ENCODE results near the gene TNFRSF13B. TPM values are rescaled to one million over a fixed set of nuclear protein-coding genes. Genes with fewer than 3 reads are reported as not detected.

The TNFRSF13B gene
- total RNA-seq, 4 donors from 2014 or later = 9.2 TPM; not detected in 3

- intact Hi-C loops (cut with DNase I; ENCODE audit: low total_unique reads) (no loop called here), in situ Hi-C loops (cut with MboI; ENCODE audit: low pct_ligation_motif_present in 1 of 4, low pct_unique_long_range_greater_than_20kb in 1 of 4, low sequenced_read_pairs in 3 of 4) (no loop called here)
- H3K27me3 ChIP-seq = no peaks in the 10 kb centered on the region
- DNase-seq = peak; percentile 3
- TF ChIP-seq POLR2A (IDR thresholded peaks at IDR 0.05) = no peak
- TF ChIP-seq EP300 (IDR thresholded peaks at IDR 0.05; ENCODE audit: low read depth) = no peak
- no peak for TF ChIP-seq CTCF (IDR thresholded peaks at IDR 0.05)
- TF ChIP-seq POLR2AphosphoS5 (IDR thresholded peaks at IDR 0.05) = no peak
- H3K9me3 ChIP-seq = no peaks in the 10 kb centered on the region
- H3K4me3 ChIP-seq = no peak overlapping the region
- WGBS, 2 donors (ENCODE audit: low coverage in 1 of 2) = 93% methylated on average over 18 of the region's 18 CpGs; no CpG with 5 or more reads in 1 of the 2 donors
- no peaks in the 10 kb centered on the region for H3K4me1 ChIP-seq
- no peaks in the 10 kb centered on the region for H3K36me3 ChIP-seq
- no peak overlapping the region for H3K27ac ChIP-seq
These were observed 45.1 kb downstream of the TNFRSF13B start for GRCh38 chr17:16926571-16927451.

- Histone ChIP-seq H3K36me3 (no peaks in the 10 kb centered on the region), H3K27ac (no peak overlapping the region), H3K27me3 (no peaks in the 10 kb centered on the region), H3K4me3 (no peak overlapping the region), H3K4me1 (no peaks in the 10 kb centered on the region), H3K9me3 (no peaks in the 10 kb centered on the region)
- 85% methylated on average over 5 of the region's 7 CpGs; no CpG with 5 or more reads in 1 of the 2 donors for WGBS, 2 donors (ENCODE audit: low coverage in 1 of 2)
- in situ Hi-C loops (cut with MboI; ENCODE audit: low pct_ligation_motif_present in 1 of 4, low pct_unique_long_range_greater_than_20kb in 1 of 4, low sequenced_read_pairs in 3 of 4) = no loop called here
- TF ChIP-seq POLR2A (IDR thresholded peaks at IDR 0.05) = no peak
- TF ChIP-seq CTCF (IDR thresholded peaks at IDR 0.05) = no peak
- no peak for TF ChIP-seq EP300 (IDR thresholded peaks at IDR 0.05; ENCODE audit: low read depth)
- TF ChIP-seq POLR2AphosphoS5 (IDR thresholded peaks at IDR 0.05) = no peak
- peak; percentile 5 for DNase-seq
- intact Hi-C loops (cut with DNase I; ENCODE audit: low total_unique reads) = no loop called here
These were observed 45.8 kb downstream of the TNFRSF13B start for GRCh38 chr17:16926061-16926511.

- 87% methylated on average over 12 of the region's 15 CpGs; no CpG with 5 or more reads in 1 of the 2 donors for WGBS, 2 donors (ENCODE audit: low coverage in 1 of 2)
- peak; percentile 4 for DNase-seq
- no peak for TF ChIP-seq POLR2AphosphoS5 (IDR thresholded peaks at IDR 0.05)
- TF ChIP-seq POLR2A (IDR thresholded peaks at IDR 0.05) = no peak
- no peak for TF ChIP-seq EP300 (IDR thresholded peaks at IDR 0.05; ENCODE audit: low read depth)
- no peak for TF ChIP-seq CTCF (IDR thresholded peaks at IDR 0.05)
- no peak overlapping the region for H3K27ac ChIP-seq
- intact Hi-C loops (cut with DNase I; ENCODE audit: low total_unique reads) (no loop called here), in situ Hi-C loops (cut with MboI; ENCODE audit: low pct_ligation_motif_present in 1 of 4, low pct_unique_long_range_greater_than_20kb in 1 of 4, low sequenced_read_pairs in 3 of 4) (no loop called here)
- no peaks in the 10 kb centered on the region for H3K9me3 ChIP-seq
- no peaks in the 10 kb centered on the region for H3K36me3 ChIP-seq
- H3K27me3 ChIP-seq = no peaks in the 10 kb centered on the region
- H3K4me3 ChIP-seq = no peak overlapping the region
- H3K4me1 ChIP-seq = no peaks in the 10 kb centered on the region
These were observed 46.4 kb downstream of the TNFRSF13B start for GRCh38 chr17:16925461-16926060.

GRCh38 chr17:16924696-16925440 lies 47.0 kb downstream of the TNFRSF13B start:
- no peaks in the 10 kb centered on the region for H3K36me3 ChIP-seq
- no peak overlapping the region for H3K27ac ChIP-seq
- in situ Hi-C loops (cut with MboI; ENCODE audit: low pct_ligation_motif_present in 1 of 4, low pct_unique_long_range_greater_than_20kb in 1 of 4, low sequenced_read_pairs in 3 of 4) (no loop called here), intact Hi-C loops (cut with DNase I; ENCODE audit: low total_unique reads) (no loop called here)
- H3K4me3 ChIP-seq = no peak overlapping the region
- WGBS, 2 donors (ENCODE audit: low coverage in 1 of 2) = 89% methylated on average over 8 of the region's 10 CpGs; no CpG with 5 or more reads in 1 of the 2 donors
- no peaks in the 10 kb centered on the region for H3K4me1 ChIP-seq
- peak; percentile 4 for DNase-seq
- no peak for TF ChIP-seq POLR2A (IDR thresholded peaks at IDR 0.05)
- TF ChIP-seq EP300 (IDR thresholded peaks at IDR 0.05; ENCODE audit: low read depth) = no peak
- no peak for TF ChIP-seq CTCF (IDR thresholded peaks at IDR 0.05)
- TF ChIP-seq POLR2AphosphoS5 (IDR thresholded peaks at IDR 0.05) = no peak
- no peaks in the 10 kb centered on the region for H3K27me3 ChIP-seq
- H3K9me3 ChIP-seq = no peaks in the 10 kb centered on the region
